NK-92 (cell line): ENCODE measurements around the gene C1orf198.

Source experiments
- DNase-seq: peaks from one replicate; lab custom pipeline; 2025; ENCODE audit not compliant: unreplicated experiment; lab: John Stamatoyannopoulos, UW

The C1orf198 gene

DNA sequence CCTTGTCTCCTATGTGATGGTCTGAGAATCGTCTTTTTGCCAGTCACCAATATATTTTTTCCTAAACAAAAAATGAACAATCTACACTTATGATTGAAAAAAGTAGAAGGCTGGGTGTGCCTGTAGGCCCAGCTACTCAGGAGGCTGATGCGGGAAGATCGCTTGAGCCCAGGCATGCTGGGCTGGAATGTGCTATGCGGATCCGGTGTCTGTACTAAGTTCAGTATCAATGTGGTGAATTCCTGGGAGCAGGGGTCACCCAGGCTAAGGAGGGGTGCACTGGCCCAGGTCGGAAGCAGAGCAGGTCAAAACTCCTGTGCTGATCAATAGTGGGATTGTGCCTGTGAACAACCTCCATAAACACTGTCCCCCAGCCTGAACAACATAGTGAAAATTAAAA, 25.7 kb upstream of the C1orf198 start:
- DNase-seq, result no peak

DNA sequence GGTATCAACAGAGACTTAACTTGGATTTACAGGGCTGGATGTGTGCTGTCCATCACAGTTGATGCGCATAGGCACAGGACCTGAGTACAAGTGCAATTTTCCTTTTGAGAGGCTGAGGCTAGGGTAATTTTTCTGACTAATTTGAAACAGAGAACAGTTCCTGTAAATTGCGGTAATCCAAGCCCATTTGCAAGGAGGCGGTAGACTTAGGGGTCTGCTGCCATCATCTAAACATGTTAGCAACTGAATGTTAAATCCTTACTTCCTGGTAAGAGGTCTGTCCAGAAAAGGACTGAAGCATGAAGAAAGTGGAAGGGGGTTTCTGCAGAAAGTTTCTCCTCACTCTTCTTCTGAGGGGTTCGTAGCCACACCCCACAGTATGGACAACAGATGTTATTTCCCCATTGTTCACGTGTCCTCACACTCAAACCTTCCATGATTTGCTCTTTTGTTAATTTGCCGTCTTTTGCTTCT, 23.7 kb upstream of the C1orf198 start:
- DNase-seq, result no peak

DNA sequence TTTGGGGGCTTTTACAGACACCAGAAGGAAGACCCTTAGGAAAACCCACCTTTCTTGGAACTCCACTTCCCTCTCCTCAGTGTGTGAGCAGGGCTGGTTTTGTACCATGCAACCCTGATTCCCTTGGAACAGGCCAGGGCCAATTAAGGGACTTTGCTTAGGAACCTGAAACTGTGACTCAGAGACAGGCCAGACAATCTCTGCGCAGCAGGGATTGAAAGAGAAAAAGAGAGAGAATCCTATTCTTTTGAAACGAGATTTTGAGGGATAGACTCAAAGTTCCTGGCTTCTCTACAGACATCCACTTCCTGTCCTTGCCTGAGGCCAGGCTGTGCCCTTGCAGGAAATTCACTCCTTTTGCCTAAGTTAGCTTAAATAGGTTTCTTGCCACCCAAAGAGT, 23.1 kb upstream of the C1orf198 start:
- no peak for DNase-seq

DNA sequence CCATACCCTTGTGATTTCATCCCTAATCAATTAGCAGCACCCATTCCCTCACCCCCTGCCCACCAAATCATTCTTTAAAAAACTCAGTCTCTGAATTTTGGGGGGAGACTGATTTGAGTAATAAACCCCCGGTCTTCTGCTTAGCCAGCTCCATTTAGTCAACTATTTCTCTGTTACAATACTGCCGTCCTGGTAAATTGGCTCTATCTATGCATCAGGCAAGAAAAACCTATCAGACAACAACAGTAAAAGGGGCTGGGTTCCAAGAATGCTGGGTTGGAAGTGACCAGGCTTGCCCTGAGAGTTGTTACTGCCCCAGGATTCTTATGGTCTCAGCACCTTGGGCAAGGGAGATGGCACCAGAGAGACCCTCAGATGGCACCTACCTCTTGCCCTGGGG, 16.3 kb upstream of the C1orf198 start:
- no peak for DNase-seq

DNA sequence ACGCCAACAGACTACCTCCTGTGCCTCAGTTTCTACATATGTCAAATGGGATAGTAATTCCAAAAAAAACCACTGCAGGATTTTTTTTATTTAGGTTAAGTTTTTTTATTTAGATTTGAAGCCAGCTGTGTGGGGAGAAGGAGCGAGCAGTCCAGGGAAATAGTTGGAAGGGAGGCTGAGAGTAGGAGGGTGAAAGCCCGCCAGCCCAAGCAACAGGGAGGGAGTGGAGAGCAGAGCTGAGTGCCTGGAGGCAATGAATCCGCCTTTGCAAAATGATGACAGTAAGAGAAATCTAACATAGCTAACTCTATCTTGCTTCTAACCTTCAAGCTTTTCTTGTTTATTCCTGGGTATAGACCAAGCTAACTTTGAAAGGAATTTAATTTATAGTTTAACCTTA, 15.6 kb upstream of the C1orf198 start:
- no peak for DNase-seq

DNA sequence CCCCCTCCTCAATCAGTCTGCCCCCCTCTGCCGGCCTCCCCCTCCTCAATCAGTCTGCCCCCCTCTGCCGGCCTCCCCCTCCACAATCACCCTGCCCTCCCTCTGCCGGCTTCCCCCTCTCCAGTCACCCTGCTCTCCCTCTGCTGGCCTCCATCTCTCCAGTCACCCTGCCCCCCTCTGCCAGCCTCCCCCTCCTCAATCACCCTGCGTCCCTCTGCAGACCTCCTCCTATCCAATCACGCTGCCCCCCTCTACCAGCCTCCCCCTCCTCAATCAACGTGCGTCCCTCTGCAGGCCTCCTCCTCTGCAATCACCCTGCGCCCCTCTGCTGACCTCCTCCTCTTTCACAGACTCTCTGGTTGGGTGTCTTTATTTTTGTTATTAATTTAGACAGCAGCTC, 11.5 kb upstream of the C1orf198 start:
- no peak for DNase-seq

DNA sequence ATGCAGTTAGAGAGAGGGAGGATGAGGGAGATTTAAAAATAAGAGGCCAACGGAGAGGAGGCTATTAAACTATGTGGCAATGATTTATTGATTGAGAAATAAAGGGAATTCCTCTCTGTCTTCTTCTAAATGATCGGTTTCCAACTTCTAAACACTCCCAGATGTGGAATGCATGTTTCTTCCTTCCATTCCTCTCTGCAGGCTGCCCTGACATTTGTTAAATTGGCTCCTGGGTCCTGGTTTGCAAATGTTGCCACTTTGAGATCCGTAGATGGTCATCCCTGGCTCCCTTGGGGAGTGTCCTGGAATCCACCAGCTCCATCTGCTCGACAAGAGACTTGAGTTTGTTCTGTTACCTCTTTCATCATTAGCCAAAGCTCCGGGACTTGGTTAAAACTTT, 10.3 kb upstream of the C1orf198 start:
- DNase-seq, result no peak

DNA sequence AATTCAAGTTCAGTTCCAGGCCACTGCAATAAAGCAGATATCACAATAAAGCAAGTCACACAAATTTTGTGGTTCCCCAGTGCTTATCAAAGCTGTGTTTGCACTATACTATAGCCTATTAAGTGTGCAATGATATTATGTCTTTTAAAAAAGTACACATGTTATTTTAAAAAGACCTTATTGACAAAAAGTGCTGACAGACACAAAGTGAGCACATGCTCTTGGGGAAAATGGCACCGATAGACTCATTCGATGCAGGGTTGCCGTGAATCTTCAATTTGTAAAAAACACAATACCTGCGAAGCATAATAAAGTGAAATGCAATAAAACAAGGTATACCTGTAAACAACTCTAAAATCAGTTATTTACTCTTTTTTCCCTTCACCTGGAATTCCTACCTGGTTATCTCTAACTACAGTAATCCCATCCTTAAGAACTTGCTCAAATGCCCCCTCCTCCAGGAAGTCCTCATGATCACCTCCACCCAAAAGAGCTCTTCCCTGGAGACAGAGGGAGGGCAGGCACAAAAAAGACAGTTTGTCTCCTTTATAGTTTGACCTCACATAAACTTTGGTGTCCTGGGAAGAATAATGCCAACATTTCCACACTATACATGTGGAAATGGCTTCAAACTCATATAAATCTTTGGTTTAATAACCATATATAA, 9.7 kb upstream of the C1orf198 start:
- DNase-seq, result no peak

DNA sequence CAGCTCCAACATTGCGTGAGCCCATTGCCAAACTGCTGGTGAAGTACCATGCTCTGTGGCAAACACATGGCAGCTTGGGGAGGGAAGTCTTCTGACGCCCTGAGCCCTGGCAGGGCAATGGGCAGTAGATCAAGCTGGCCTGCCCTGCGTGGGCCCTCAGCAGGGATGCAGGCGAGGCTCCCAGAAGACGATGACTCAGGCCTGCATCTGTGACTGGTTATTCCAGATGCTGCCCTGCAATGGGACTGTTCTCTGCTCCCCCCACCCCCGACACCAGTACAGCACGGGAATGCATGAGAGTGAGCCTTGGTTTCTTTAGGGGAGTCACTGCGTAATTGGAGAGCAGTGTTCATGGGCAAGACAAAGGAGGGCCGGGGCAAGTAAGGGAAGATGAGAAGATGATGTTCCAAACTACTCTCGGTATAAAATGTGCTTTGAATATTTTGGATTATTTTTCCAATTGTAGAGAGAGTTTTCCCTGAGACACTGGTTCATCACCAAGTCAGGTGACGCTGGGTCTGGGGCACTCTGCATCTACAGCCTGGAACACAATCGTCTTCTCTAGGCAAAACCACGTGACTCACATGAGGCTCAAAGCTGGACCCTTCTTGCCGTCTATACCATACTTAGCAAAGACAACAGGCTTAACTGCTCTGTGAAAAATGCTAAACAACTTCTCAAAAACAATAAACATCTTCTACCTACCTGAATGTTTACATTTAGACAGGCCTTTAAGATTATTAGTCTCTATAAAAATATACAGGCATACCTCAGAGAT, 9.0 kb upstream of the C1orf198 start:
- DNase-seq, result no peak

DNA sequence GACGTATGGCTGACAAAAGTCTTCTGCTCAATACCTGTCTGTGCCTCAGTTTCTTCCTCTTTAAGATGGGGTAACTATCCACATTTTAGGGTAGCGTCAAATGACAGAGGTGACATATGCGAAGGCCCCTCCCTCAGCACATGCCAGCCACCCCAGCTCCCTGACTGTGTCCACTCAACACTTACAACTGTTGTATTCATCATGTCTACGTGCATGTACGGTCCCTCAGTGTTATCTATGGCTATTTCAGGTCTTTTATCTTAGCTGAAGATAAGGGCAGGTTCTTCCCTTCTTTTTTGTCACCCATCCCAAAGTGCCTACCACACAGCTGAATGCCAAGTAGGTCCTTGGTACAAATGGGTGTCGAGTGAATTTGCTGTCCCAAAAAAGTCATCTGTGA, 8.3 kb upstream of the C1orf198 start:
- no peak for DNase-seq

DNA sequence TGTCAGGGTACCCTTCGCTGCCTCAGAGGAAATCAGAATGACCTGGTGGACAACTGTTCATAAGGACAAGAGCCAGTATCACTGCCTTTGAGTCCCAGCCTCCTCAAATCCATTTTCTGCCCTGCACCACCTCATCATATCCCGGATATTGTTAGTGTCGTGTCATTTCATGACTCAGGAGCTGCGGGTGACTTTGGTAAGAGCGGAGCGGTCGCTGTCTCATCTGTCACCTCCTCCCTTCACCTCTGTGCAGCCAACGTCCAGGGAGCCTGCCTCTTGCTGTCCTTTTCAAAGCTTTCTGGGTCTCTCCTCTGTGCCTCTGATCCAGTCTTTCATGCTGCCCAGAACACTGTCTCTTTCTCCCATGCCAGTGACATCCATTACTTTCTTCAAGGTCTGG, 7.0 kb upstream of the C1orf198 start:
- DNase-seq, result no peak

DNA sequence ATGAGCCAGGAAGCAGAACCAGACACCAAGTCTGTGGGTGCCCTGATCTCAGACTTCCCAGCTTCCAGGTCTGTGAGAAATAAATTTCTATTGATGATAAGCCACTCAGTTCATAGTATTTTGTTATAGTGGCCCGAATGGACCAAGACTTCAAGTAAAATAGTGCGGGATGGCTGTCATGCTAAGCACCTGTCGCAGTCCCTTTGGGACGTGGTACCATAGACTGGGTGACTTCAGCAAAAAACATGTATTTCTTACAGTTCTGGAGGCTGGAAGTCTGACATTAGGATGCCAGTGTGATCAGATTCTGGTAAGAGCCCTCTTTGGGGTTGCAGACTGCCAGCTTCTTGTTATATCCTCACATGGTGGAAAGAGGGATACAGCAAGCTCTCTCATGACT, 2.6 kb upstream of the C1orf198 start:
- no peak for DNase-seq

DNA sequence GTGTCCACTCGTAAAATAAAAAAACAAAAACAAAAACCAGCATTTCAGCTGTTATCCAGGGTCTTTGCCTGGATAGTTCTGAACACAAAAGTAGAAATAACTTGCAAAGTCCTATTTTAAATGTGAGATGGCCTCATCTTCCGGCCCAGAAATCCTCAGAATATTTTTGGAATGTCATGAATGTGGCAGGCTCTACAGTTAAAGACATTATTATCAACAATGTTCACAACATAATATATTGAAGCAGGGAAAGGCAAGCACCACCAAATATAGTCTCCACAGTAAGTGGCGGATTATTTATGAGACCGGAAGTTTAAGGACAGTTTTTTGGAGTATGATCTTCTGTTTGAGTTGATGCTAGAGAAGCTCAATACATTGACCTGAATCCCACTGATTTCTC, 1.2 kb upstream of the C1orf198 start:
- DNase-seq, result no peak

DNA sequence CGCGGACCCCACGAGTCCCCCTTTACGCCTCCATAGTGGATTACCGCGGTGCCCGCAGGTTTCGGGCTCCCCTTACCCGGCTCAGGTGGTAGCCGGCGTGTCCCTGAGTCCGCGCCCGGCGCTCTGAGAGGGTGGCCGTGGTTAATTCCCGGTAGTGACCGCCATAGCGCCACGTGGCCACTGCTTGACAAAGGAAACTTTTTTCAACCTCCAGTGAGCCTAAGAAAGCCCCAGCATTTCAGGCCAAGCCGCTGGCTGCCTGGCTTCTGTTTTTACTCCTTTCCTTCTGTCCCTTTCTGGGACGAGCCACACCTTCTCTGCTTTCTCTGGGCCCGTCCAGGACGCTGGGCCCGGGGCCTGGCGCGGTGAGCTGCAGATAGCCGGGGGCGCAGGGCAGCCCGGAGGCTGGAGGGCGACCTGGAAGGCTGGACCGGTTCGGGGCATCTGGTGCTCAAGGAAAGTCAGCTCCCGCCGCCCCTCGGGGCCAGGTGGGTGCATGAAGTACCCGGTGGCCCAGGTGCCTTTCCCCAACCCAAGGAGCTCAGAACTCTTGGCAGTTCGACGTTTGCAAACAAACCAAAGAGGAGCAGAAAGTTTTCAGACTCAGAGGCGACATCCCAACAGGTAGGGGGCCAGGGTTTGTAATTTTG, 540 bp upstream of the C1orf198 start:
- no peak for DNase-seq

DNA sequence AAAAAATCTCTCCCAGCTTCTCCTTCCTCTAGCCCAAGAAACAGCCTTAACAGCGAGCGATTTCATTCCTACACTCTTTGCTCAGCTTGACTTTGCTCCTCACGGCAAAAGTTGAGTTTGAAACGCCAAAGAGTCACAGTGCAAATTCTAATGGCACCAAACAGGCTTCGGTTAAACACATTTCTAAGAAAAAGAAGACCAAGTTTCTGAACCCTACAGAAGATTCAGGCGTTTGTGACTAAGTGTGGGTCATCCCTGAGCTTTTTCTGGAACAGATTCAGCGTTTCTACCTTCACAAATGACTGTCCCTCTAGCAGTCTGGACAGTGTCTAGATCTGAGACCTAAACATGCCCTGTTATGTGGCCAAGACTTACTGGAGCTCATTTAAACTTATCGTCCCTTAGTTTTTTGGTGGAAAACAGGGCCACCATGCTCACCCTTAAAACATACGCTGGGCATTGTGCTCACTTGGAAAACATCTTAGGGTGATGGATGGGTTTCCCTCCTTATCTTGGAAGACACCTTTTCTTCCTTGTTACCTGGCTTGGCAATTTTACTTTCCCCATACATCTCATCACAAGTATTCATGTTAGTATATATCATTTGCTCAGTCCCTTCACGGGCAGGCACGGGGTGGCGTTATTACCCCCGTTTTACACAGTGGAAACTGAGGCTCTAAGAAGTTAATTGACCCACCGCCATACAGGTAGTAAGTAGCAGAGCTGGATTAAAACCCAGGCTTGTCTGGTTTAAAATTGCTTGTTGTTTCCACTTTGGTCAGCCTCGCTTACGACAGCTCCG, 1.0 kb downstream of the C1orf198 start:
- no peak for DNase-seq

DNA sequence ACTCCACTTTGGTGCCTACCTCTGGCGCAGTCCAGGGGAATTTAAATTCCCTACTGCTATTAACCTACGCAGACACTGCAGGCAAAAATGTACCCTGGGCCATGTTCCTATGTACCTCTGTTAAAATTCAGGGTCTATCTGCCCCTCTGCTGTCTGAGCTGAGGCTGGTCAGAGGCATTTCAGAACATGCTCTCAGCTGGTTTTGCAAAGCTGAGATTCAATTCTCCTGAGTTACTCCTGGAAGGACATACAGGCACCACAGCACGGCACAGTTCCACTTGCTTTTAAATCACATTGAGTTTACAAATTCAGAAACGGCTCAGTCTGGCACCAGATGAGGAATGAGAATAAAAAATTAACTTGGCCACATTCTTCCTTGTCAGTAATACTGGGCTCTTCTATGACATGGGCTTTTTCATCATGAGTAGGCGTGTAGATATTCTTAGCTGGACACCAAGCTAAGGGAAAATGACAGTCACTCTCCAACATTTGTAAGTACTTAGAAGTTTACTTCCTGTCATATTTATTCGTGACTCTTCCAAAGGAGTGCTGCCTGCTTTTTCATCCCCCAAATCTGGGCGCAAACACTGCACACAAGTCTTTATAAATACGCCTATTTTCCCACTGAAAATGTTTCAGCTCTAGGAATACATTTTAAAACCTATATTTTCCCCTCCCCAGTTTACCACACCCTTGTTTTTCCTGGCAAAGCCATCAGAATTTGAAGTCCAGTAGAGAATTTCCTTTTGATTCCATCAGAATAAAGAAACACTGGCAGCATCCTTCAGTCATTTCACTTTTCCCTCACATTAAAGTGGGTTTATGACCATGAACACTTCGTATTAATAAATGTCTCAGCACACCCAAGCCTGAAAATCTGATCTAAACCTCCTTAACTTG, 1.9 kb downstream of the C1orf198 start:
- no peak for DNase-seq

DNA sequence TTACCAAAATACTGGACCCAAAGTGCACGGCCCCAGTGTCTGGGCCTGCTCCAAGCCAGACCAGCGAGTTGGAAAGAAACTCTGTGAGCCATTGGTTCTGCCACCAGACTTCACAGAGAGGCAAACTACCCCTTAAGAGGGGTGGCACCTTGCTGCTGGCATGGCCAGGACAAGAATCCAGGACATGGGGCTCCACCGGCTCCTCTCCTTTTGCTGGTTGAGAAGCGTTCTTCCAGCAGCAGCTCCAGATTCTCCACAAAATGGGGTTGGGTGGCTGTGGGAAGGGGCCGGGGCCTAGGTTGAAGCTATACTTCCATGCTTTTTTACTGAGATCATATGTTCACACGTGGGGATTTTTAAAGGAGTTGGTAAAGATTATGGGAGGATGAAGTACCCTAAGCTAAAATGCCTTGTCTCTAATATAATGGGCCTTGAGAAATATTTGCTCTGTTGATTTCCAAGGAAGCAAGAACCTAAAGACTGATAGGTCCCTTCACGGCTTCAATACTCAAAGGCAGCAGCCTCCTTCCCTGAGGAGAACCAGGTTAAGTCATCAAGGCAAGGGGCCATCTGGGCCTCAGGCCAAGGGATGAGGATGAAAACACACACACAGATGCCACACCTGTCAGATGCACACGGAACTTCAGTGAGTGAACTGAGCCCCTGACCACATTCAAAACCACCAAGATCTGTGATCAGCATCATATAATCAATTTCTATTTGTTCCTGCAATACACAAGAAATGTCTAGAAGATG, 3.1 kb downstream of the C1orf198 start:
- DNase-seq, result no peak

DNA sequence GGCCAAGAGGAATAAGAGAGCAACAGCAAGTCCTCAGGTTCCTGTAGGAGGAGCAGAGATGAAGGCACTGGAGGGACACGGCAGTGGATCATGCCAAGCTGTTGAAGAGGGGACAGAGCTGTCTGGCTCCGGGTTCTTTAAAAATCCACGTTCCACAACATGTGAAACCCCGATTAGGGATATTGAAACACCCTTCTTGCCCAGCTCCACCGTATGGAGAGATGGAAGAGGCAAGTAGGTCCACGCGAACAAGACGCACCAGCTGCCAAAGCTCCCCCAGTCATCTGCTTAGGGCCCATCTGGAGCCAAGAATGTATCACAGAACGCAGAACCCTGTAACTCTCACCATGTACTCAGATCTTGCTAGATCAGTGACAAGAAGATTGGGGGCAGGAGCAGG, 3.9 kb downstream of the C1orf198 start:
- no peak for DNase-seq

DNA sequence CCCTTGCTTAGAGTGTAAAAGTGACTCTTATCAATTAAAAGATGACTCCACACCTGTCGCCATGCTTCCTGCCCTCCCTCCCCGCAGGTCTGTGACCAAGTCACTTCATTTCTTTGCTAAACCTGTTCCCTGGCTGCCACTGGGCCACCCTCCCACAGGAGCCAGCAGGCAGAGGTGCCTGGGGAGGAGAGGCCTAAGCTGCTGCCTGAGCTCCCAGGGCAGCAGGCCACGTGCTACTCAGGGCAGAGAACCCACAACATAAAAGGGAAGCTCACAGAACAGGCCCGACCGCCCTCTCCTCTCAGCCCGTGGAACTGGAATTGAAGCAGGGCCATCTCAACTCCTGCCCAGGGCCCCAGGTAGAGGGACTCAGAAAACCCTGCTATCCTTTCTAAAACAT, 4.9 kb downstream of the C1orf198 start:
- no peak for DNase-seq
